PC-3 (cell line): ENCODE results near the gene HBM.
"Not testable (repeated sequence)": the region's sequence is repeated elsewhere in the genome, so short reads cannot be mapped to it uniquely, and the experiment has no call there.

Experiments used
- EZH2 ChIP-seq: fragments of 300-600 bp; sonication (generic); IDR thresholded peaks from one replicate; pipeline ENCODE4 v1.6.1; 2017; ENCODE audit warnings: antibody characterized with exemption, mild to moderate bottlenecking, low read length; ENCODE audit not compliant: unreplicated experiment
- EZH2phosphoT487 ChIP-seq: fragments of 300-600 bp; sonication (generic); IDR thresholded peaks from 2 replicates; pipeline ENCODE4 v1.6.1; 2018; ENCODE audit warnings: mild to moderate bottlenecking, antibody characterized with exemption, low read length, borderline replicate concordance
- TF ChIP-seq, protein P1 (sequence below): fragments of 300-600 bp; sonication (generic); conservative IDR thresholded peaks from 2 replicates; pipeline ENCODE4 v1.5.1; 2017; ENCODE audit warnings: antibody characterized with exemption, low read depth, mild to moderate bottlenecking, low read length

- TF ChIP-seq, protein P1, sequence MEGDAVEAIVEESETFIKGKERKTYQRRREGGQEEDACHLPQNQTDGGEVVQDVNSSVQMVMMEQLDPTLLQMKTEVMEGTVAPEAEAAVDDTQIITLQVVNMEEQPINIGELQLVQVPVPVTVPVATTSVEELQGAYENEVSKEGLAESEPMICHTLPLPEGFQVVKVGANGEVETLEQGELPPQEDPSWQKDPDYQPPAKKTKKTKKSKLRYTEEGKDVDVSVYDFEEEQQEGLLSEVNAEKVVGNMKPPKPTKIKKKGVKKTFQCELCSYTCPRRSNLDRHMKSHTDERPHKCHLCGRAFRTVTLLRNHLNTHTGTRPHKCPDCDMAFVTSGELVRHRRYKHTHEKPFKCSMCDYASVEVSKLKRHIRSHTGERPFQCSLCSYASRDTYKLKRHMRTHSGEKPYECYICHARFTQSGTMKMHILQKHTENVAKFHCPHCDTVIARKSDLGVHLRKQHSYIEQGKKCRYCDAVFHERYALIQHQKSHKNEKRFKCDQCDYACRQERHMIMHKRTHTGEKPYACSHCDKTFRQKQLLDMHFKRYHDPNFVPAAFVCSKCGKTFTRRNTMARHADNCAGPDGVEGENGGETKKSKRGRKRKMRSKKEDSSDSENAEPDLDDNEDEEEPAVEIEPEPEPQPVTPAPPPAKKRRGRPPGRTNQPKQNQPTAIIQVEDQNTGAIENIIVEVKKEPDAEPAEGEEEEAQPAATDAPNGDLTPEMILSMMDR, result not testable (repeated sequence)
- not testable (repeated sequence) for TF ChIP-seq EZH2, EZH2phosphoT487
These were observed 6.7 kb downstream of the HBM start, which contains the start of gene HBA2 for GRCh38 chr16:172374-172941.
